HepG2 (cell line): ENCODE measurements around the gene ABHD11.

ENCODE experiments used
- TAF1 ChIP-seq: sonication (generic); formaldehyde crosslinking; IDR thresholded peaks from 2 replicates; pipeline ENCODE4 v1.4.0; 2020; ENCODE audit warnings: missing genetic modification reagents
- ZNF207 ChIP-seq: fragments of 450-650 bp; IDR thresholded peaks from 2 replicates; pipeline ENCODE4 v1.6.1; 2016; ENCODE audit warnings: antibody characterized with exemption, borderline replicate concordance
- TF ChIP-seq, protein P1 (sequence below): sonication (generic); formaldehyde crosslinking; IDR thresholded peaks from 2 replicates; pipeline ENCODE4 v1.8.0; 2022; ENCODE audit warnings: missing genetic modification reagents, mild to moderate bottlenecking, inconsistent platforms, borderline replicate concordance

DNA sequence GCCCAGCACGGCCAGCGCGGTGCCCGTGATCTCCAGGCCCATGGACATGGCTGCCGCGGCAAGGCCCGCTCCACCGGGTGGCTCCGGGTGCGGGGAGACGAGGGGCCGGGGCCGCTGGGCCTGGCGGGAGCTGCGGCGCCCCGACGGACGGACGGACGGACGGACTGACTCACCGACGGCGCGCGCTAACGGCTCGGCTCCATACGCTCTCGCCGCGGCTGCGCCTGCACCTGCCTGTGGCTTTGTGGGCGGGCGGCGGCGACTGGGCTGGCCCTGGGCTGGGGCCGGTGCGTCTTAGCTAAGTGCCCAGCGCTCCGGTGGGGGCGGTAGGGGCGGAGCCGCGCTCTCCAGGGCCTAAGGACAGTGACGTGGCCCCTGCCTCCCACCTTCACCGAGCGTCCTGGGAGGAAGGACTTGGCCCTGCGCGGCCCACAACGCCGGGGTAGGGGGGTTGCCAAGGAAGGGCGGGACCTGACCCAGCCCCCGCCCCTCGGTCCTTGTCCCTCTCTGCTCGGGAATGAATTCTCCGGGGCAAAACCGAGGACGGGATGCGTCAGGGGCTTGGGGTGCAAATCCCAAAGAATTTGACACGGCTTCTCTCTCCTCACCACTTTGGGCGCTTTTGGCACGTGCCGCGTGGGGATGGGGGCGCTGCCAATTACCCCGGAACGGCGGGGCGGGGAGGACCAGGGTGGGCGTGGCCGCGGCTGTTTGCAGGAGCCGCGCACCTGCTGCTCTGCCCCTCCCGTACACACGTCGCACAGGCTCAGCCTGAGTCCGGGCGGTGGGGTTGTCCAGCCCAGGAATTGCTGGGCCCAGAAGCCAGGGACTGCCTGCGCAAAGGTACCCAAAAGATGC is 31.6 kb upstream of the ABHD11 start, which contains the start of gene CLDN3:
- TF ChIP-seq, protein P1, sequence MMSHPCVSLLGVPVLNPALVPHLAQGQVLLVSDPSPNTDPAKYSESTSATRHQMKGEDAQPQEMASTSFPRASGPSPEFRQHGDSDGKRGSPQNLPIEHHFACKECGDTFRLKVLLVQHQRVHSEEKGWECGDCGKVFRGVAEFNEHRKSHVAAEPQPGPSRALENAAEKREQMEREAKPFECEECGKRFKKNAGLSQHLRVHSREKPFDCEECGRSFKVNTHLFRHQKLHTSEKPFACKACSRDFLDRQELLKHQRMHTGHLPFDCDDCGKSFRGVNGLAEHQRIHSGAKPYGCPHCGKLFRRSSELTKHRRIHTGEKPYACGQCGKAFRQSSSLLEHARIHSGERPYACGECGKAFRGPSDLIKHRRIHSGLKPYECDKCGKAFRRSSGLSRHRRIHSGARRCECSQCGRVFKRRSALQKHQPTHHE (CRISPR knock-in tag): no peak
- no peak for TF ChIP-seq ZNF207
- no peak for TF ChIP-seq TAF1
